ENCODE results near the gene DYNLT2. TPM values are rescaled to one million over a fixed set of nuclear protein-coding genes. Genes with fewer than 3 reads are reported as not detected.

DYNLT2 gene
- 0.56 and 0.71 TPM in 2 replicates for total RNA-seq

GRCh38 chr6:169751242-169752073 lies at the start of gene DYNLT2, which contains the start of gene ERMARD:
DYNLT2 (minus strand) TSS chr6:169751572; CDS start chr6:169751458, 114 bp downstream.
ERMARD (plus strand) TSS chr6:169751622; CDS start chr6:169751658, 36 bp downstream.

GRCh38 chr6:169724494-169725124 lies 26.8 kb downstream of the DYNLT2 start, which contains the start of gene PHF10:
PHF10 (minus strand) TSS chr6:169724500; CDS start chr6:169723931, 569 bp downstream.

GRCh38 chr6:169701954-169702839 lies 49.2 kb downstream of the DYNLT2 start, which contains the start of the genes C6orf120 and WDR27:
C6orf120 (plus strand) TSS chr6:169702126; CDS start chr6:169702460, 334 bp downstream.
WDR27 (minus strand) TSS chr6:169702029; CDS start chr6:169689005, 13,024 bp downstream.

Other genes starting within 250 kb of the DYNLT2 start
- 11.1 and 14.7 TPM in 2 replicates for gene WDR27, start 49.5 kb downstream of the DYNLT2 start, total RNA-seq
- gene C6orf120, start 49.4 kb downstream of the DYNLT2 start, total RNA-seq, result 32.1 and 33.2 TPM in 2 replicates
- 10.3 and 13.0 TPM in 2 replicates for gene PHF10, start 27.1 kb downstream of the DYNLT2 start, total RNA-seq
- 13.8 and 17.4 TPM in 2 replicates for gene ERMARD, start 50 bp upstream of the DYNLT2 start, total RNA-seq